Endothelial cell of umbilical vein (primary cell): ENCODE measurements around the gene ALG12. TPM values are rescaled to one million over a fixed set of nuclear protein-coding genes. Genes with fewer than 3 reads are reported as not detected.

Source experiments
- BruUV-seq: library from RNA; stranded (reverse); fragments of 400-500 nt; replicated peaks from 2 replicates; lab custom pipeline; 2021; lab: Mats Ljungman, UMichigan
- CTCF ChIA-PET: fragments of 300-600, 350-600 bp; sonication (Branson Sonifier 250); formaldehyde crosslinking; loops from one replicate; lab custom pipeline; 2021; ENCODE audit warnings: antibody characterized with exemption, inconsistent platforms; lab: Charles Lee
- POLR2A ChIA-PET: fragments of 300-600, 350-600 bp; sonication (Branson Sonifier 250); formaldehyde crosslinking; loops from one replicate; lab custom pipeline; 2021; ENCODE audit warnings: antibody characterized with exemption, inconsistent platforms; lab: Charles Lee
- DNase-seq: peaks from one replicate; pipeline ENCODE4 v3.0.0-alpha.2; 2011; ENCODE audit warnings: low read depth, low spot score
- FAIRE-seq: peaks from 2 replicates; lab custom pipeline; 2011; peaks lifted over from hg19 to GRCh38; lab: Jason Lieb, UNC
- H2AFZ ChIP-seq: 2 replicates; pipeline ENCODE4 v1.6.0; 2012; ENCODE audit warnings: low read depth, low read length, control low read depth, inconsistent platforms
- H3K27ac ChIP-seq: 2 replicates; pipeline ENCODE4 v1.5.1; 2011; ENCODE audit warnings: low read depth, mild to moderate bottlenecking, control low read depth, low read length, moderate library complexity; ENCODE audit not compliant: insufficient read depth
- H3K27me3 ChIP-seq, 2 experiments: 2 replicates each; pipeline versions ENCODE4 v1.6.0 to v1.6.1; 2011; ENCODE audit warnings: low read length in 2 of 2, mixed read lengths in 1 of 2; ENCODE audit not compliant: control insufficient read depth in 2 of 2, insufficient read depth in 2 of 2
- H3K36me3 ChIP-seq, 2 experiments: 2 replicates in 1 of 2; 3 replicates in 1 of 2; pipeline ENCODE4 v1.5.1; 2011; ENCODE audit warnings: low read length in 2 of 2, mild to moderate bottlenecking in 1 of 2, moderate library complexity in 1 of 2; ENCODE audit not compliant: control insufficient read depth in 2 of 2, insufficient read depth in 2 of 2; ENCODE audit errors: extremely low read depth in 1 of 2
- H3K4me1 ChIP-seq: 3 replicates; pipeline ENCODE4 v1.5.1; 2011; ENCODE audit warnings: mild to moderate bottlenecking, low read length; ENCODE audit not compliant: control insufficient read depth, insufficient read depth; ENCODE audit errors: extremely low read depth
- H3K4me2 ChIP-seq: 2 replicates; pipeline ENCODE4 v1.6.1; 2011; ENCODE audit warnings: low read length, control low read depth, mixed read lengths; ENCODE audit not compliant: insufficient read depth
- H3K4me3 ChIP-seq, 3 experiments: fragments of 200-600 bp in 1 of 3; sonication (generic), shearing (Covaris generic) in 1 of 3; replicated peaks in 1 of 3; 2 replicates each; pipeline ENCODE4 v1.5.1; 2011 to 2016; ENCODE audit warnings: control low read depth in 3 of 3, low read length in 3 of 3, mild to moderate bottlenecking in 2 of 3, inconsistent platforms in 1 of 3, low read depth in 1 of 3, moderate library complexity in 1 of 3; ENCODE audit not compliant: insufficient read depth in 1 of 3
- H3K79me2 ChIP-seq: 2 replicates; pipeline ENCODE4 v1.6.0; 2012; ENCODE audit warnings: low read length, inconsistent platforms; ENCODE audit not compliant: control insufficient read depth, insufficient read depth
- H3K9ac ChIP-seq: replicated peaks from 2 replicates; pipeline ENCODE3; 2011; ENCODE audit warnings: low read length, control low read depth; ENCODE audit not compliant: insufficient read depth; ENCODE audit errors: extremely low read depth
- H3K9me1 ChIP-seq: replicated peaks from 3 replicates; pipeline ENCODE4 v1.6.0; 2011; ENCODE audit warnings: mild to moderate bottlenecking, low read length; ENCODE audit not compliant: control insufficient read depth, insufficient read depth; ENCODE audit errors: extremely low read depth
- H3K9me3 ChIP-seq: replicated peaks from 2 replicates; pipeline ENCODE4 v1.5.1; 2012; ENCODE audit warnings: low read length, inconsistent platforms; ENCODE audit not compliant: control insufficient read depth, insufficient read depth
- H4K20me1 ChIP-seq: replicated peaks from 2 replicates; pipeline ENCODE3; 2011; ENCODE audit warnings: mild to moderate bottlenecking, low read length; ENCODE audit not compliant: control insufficient read depth, insufficient read depth; ENCODE audit errors: extremely low read depth
- EZH2 ChIP-seq: IDR thresholded peaks from 2 replicates; pipeline ENCODE4 v1.6.1; 2012; ENCODE audit warnings: borderline replicate concordance, low read depth, mild to moderate bottlenecking, moderate library complexity, low read length, inconsistent platforms; ENCODE audit not compliant: severe bottlenecking
- FOS ChIP-seq: IDR thresholded peaks from 2 replicates; pipeline ENCODE4 v1.6.1; 2011; ENCODE audit warnings: mild to moderate bottlenecking, low read length, moderate library complexity, borderline replicate concordance; ENCODE audit not compliant: insufficient read depth
- GATA2 ChIP-seq: IDR thresholded peaks from 2 replicates; pipeline ENCODE4 v1.7.0; 2011; ENCODE audit warnings: low read depth, mild to moderate bottlenecking, moderate library complexity, mixed read lengths, low read length; ENCODE audit not compliant: insufficient read length, insufficient read depth
- JUN ChIP-seq: IDR thresholded peaks from 2 replicates; pipeline ENCODE4 v1.6.1; 2011; ENCODE audit warnings: borderline replicate concordance, low read depth; ENCODE audit not compliant: insufficient read length, insufficient read depth
- MYC ChIP-seq: IDR thresholded peaks from one replicate; pipeline ENCODE4 v1.6.1; 2011; ENCODE audit warnings: mild to moderate bottlenecking, low read depth, low read length
- POLR2A ChIP-seq: IDR thresholded peaks from 2 replicates; pipeline ENCODE4 v1.6.1; 2012; ENCODE audit warnings: low read depth, mild to moderate bottlenecking, control low read depth, low read length
- POLR2AphosphoS5 ChIP-seq: IDR thresholded peaks from 2 replicates; pipeline ENCODE4 v1.6.1; 2012; ENCODE audit warnings: low read depth, mild to moderate bottlenecking, control low read depth, low read length, moderate library complexity; ENCODE audit not compliant: insufficient read depth
- dilution Hi-C: fragments of 300-500 bp; cut with MboI; formaldehyde crosslinking; loops from one replicate; pipeline ENCODE4 v1.15.0; 2019; ENCODE audit warnings: low sequenced_read_pairs; ENCODE audit not compliant: extremely low pct_ligation_motif_present
- intact Hi-C: fragments of 100-400 bp; cut with micrococcal nuclease; formaldehyde crosslinking; loops from one replicate; pipeline ENCODE4 v1.10.0; 2022
- polyA plus RNA-seq, 4 experiments: library from polyadenylated mRNA; depleted of rRNA in 3 of 4; stranded (reverse) in 3 of 4; unstranded in 1 of 4; fragments of >200 nt; gene quantifications; 2 replicates each; pipeline versions ENCODE4 v1.2.1 to v1.2.3, GENCODE V29; 2011 to 2012; ENCODE audit warnings: missing spikeins in 1 of 4
- total RNA-seq: library from RNA; stranded (reverse); gene quantifications from 2 replicates; pipeline ENCODE4 v1.2.3, GENCODE V29; 2021
- TF ChIP-seq, protein P1 (sequence below): IDR thresholded peaks from 2 replicates; pipeline ENCODE4 v1.6.1; 2011; ENCODE audit not compliant: insufficient read depth, insufficient read length
- TF ChIP-seq, protein P2 (sequence below), 2 donors: IDR thresholded peaks; 1 replicate in 1 of 2; 2 replicates in 1 of 2; pipeline ENCODE4 v1.5.1; 2011; ENCODE audit warnings: low read length in 2 of 2, mild to moderate bottlenecking in 2 of 2, moderate library complexity in 2 of 2, control low read depth in 1 of 2, inconsistent platforms in 1 of 2, low read depth in 1 of 2; ENCODE audit not compliant: insufficient read depth in 1 of 2; ENCODE audit errors: extremely low read depth in 1 of 2

Gene ALG12
- total and polyA plus RNA-seq, 2 donors (not counting 3 experiments of a cell fraction or from before 2014, with no cell fraction given) = 14.6 to 18.0 TPM

- FAIRE-seq (no peak), DNase-seq (no peak)
- BruUV-seq = no TSS peak
- ChIA-PET POLR2A (no interaction called here), CTCF (interaction anchor here (2.0 kb wide), 1 partner anchor 27 kb away, joined by 6 read pairs; no protein-coding TSS in a partner anchor)
- Histone ChIP-seq H2AFZ (no peak overlapping the region), H3K79me2 (peaks cover 8% of the 10 kb centered on the region), H3K9ac (no peak overlapping the region), H3K27ac (no peak overlapping the region), H3K4me1 (peaks cover 22% of the 10 kb centered on the region), H3K36me3 (no peaks in the 10 kb centered on the region), H3K4me3 (no peak overlapping the region), H3K27me3 (no peaks in the 10 kb centered on the region), H3K9me3 (no peaks in the 10 kb centered on the region), H3K4me2 (no peak overlapping the region), H3K9me1 (no peaks in the 10 kb centered on the region), H4K20me1 (no peaks in the 10 kb centered on the region)
- intact Hi-C loops = no loop called here
- dilution Hi-C loops = no loop called here
- TF ChIP-seq POLR2AphosphoS5 = no peak
- no peak for TF ChIP-seq FOS
- TF ChIP-seq EZH2 = no peak
Measured at GRCh38 chr22:49956418-49956770, 38.2 kb upstream of the ALG12 start.

- dilution Hi-C loops = no loop called here
- POLR2A ChIA-PET = no interaction called here
- no peak for FAIRE-seq
Measured at GRCh38 chr22:49955581-49956417, 37.6 kb upstream of the ALG12 start.

More at GRCh38 chr22:49955581-49956417, 37.6 kb upstream of the ALG12 start:
- no peak overlapping the region for H3K4me3 ChIP-seq
- BruUV-seq = no TSS peak
- no peaks in the 10 kb centered on the region for H4K20me1 ChIP-seq
- intact Hi-C loops = no loop called here
- H3K4me1 ChIP-seq = peaks cover 22% of the 10 kb centered on the region
- no peak overlapping the region for H2AFZ ChIP-seq
- no peak overlapping the region for H3K27ac ChIP-seq
- TF ChIP-seq, protein P1, sequence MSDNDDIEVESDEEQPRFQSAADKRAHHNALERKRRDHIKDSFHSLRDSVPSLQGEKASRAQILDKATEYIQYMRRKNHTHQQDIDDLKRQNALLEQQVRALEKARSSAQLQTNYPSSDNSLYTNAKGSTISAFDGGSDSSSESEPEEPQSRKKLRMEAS = no peak
- no peak for TF ChIP-seq EZH2
- TF ChIP-seq MYC = no peak
- TF ChIP-seq, protein P2, sequence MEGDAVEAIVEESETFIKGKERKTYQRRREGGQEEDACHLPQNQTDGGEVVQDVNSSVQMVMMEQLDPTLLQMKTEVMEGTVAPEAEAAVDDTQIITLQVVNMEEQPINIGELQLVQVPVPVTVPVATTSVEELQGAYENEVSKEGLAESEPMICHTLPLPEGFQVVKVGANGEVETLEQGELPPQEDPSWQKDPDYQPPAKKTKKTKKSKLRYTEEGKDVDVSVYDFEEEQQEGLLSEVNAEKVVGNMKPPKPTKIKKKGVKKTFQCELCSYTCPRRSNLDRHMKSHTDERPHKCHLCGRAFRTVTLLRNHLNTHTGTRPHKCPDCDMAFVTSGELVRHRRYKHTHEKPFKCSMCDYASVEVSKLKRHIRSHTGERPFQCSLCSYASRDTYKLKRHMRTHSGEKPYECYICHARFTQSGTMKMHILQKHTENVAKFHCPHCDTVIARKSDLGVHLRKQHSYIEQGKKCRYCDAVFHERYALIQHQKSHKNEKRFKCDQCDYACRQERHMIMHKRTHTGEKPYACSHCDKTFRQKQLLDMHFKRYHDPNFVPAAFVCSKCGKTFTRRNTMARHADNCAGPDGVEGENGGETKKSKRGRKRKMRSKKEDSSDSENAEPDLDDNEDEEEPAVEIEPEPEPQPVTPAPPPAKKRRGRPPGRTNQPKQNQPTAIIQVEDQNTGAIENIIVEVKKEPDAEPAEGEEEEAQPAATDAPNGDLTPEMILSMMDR (IDR thresholded peaks at IDR 0.05; ENCODE audit: extremely low read depth in 1 of 2, insufficient read depth in 1 of 2, low read depth in 1 of 2, low read length in 2 of 2) = no peak
- no peak for TF ChIP-seq POLR2AphosphoS5
- no peak for TF ChIP-seq JUN
- TF ChIP-seq POLR2A = no peak
- TF ChIP-seq FOS = no peak
- TF ChIP-seq GATA2 = no peak
- H3K9me1 ChIP-seq = no peaks in the 10 kb centered on the region
- CTCF ChIA-PET = interaction anchor here (0.9 to 2.0 kb wide), 2 partner anchors 28 to 75 kb away, joined by 4 to 6 read pairs; no protein-coding TSS in a partner anchor
- no peak for DNase-seq
- H3K9ac ChIP-seq = no peak overlapping the region
- peaks cover 2% of the 10 kb centered on the region for H3K79me2 ChIP-seq
- H3K4me2 ChIP-seq = no peak overlapping the region
- H3K9me3 ChIP-seq = no peaks in the 10 kb centered on the region
- H3K36me3 ChIP-seq = no peaks in the 10 kb centered on the region
- H3K27me3 ChIP-seq = no peaks in the 10 kb centered on the region
